HG02763 (cell line): ENCODE data around the gene ZNF771.
"Not testable (repeated sequence)": the region's sequence is repeated elsewhere in the genome, so short reads cannot be mapped to it uniquely, and the experiment has no call there.

Source experiments
- ATAC-seq: cut with Tn5 transposase; IDR thresholded peaks from one replicate; pipeline ENCODE4 v1.9.1; 2021; ENCODE audit warnings: mild to moderate bottlenecking, moderate library complexity; ENCODE audit not compliant: unreplicated experiment

Gene ZNF771

DNA sequence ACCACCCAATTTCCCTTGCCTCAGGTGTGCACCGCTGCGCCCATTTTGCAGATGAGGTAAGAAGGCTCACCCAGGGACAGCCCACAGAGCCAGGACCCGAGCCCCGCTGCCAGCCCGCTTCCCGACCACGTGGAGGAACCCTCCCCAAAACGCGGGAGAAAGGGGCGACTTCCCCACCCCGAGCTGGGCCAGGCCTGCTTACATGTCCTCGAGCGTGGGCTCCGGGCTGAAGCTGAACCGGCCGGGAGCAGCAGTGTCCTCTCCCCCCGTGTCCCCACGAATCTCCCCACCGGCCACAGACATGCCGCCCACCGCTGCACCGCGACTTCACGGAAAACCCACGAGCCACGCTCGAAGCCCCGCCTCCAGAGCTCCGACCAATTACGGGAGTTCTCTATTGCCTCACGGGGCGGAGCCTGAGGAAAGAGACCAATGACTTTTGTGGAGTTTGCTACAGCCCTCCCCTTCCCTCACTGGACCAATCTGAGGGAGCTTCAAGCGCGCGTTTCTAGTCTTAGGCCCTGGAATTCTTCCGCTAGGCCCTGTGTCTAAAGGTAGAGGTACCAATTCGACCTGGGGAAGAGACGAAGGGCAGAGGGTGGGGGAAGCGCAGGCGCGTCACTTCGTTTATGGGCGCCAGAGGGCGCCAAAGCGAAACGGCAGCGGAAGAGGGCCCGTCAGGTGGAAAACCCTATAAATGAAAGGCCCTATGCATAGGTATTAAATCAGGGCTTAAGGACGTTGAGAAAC is 22.4 kb downstream of the ZNF771 start, which contains the start of gene DCTPP1:
TSS of gene DCTPP1 (minus strand) at position 353 of the 750 bp plus-strand sequence. CDS start at position 303, 50 bp downstream.
- peak; percentile 96 for ATAC-seq

DNA sequence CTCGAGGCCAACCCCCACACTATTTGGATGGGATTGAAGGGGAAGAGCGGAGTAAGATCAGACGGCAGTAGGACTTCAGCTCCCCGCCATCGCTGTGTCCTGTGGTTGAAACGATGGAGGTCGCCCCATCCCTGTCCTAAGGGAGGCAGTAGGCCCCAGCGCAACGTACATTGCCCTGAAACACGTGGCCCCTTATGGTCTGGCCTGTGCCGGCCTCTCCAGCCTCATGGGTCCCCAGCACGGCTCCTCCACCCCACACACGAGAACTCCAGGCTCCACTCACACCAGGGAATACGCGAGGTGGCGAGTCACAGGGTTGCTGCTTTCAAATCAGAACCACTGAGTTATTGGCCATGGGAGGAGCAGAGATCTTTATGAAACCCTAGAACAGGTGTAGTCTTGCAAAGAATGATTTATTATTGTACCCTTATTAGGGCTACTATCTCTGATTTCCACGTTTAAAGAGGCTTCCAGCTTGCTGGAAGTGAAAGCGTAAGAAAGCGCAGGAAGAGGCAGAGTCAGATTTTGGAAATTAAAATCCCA is 23.1 kb downstream of the ZNF771 start:
- ATAC-seq: peak; percentile 9

DNA sequence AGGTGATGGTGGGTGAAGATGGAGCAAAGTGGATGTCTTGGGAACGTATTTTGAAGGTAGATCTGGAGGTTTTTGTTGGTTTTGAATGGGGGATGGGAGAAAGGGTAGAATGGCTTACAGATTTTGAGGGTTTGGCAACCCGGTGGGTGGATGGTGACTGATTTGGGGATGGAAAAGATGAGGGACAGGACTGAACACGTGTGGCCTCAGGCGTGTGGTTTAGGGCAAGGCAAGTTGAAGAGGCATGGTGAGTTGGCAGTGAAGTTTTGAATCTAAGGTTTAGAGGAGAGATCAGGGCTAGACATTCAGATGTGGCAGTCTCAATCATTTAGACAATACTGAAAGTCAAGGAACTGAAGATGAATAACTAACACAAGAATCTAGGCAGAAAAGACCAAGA is 27.4 kb downstream of the ZNF771 start:
- no peak for ATAC-seq

DNA sequence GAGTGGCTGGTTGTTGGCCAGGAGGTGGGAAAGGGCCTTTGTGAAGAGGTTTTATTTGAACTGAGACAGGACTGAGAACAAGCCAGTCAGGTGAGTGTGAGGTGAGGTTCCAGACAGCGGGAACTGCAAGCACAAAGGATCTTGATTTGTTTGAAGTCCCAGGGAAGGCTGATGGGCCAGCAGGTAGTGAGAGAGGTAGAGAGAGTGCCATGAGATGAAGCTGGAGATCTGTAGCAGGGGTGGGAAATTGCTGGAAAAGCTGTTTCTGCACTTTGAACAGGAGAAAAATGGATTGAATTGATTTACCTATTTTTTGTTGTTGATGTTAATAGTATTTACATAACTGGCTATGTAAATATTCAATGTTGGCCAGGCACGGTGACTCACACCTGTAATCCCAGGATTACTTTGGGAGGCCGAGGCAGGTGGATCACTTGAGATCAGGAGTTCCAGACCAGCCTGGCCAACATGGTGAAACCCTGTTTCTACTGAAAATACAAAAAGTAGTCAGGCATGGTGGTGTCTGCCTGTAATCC is 30.2 kb downstream of the ZNF771 start:
- ATAC-seq: no peak

DNA sequence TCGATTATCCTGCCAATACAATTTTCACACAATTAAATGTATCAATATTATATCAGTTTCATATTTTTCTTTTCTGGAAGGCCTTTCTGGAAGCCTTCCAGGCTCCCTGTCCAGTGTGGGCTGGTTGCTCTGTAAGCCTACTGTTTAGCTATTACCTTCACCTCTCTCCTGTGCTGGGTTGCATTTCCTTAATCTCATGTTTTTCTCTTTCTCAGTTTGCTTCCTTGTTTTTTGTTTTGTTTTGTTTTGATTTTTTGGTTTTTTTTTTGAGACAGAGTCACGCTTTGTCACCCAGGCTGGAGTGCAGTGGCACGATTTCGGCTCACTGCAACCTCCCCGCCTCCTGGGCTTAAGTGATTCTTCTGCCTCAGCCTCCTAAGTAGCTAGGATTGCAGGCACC is 31.4 kb downstream of the ZNF771 start:
- no peak for ATAC-seq

DNA sequence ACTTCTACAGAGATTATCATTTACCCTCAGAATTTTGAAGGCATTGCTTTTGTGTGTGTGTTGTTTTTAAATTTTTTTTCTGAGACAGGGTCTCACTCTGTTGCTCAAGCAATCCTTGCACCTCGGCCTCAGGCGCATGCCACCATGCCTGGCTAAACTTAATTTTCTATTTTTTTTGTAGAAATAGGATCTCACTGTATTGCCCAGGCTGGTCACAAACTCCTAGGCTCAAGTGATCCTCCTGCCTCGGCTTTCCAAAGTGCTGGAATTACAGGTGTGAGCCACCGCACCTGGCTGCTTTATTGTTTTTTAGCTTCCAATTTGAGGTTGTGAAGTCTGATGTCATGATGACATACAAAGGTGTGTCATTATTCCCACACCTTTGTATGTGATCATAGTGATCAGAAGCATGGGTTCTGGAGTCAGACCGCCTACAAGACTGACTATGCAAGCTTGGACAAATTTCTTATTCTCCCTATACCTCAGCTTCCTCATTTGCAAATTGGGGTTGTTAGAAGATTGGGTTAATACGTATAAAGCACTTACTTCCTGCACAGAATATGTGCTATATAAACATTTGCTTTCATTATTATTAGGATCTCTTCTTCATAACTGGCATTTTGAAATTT is 32.4 kb downstream of the ZNF771 start:
- ATAC-seq: no peak

DNA sequence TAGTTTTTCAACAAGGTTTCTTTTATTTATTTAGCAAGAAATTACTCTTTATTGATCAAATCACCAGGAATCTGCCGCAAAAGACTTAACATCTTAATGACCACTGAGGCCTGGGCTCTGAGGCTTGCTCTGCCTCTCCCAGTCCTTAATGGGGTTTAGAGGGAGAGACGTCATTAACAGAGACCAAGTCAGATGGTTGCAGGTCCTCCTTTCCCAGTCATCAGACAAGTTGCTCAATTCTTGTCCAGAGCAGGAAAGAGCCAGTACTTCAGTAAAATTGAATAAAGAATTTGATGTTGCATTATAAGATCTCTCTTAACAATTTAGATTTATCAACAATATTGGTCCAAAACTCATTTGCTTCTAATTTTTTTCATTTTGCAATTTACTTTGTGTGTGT is 36.2 kb downstream of the ZNF771 start:
- no peak for ATAC-seq

DNA sequence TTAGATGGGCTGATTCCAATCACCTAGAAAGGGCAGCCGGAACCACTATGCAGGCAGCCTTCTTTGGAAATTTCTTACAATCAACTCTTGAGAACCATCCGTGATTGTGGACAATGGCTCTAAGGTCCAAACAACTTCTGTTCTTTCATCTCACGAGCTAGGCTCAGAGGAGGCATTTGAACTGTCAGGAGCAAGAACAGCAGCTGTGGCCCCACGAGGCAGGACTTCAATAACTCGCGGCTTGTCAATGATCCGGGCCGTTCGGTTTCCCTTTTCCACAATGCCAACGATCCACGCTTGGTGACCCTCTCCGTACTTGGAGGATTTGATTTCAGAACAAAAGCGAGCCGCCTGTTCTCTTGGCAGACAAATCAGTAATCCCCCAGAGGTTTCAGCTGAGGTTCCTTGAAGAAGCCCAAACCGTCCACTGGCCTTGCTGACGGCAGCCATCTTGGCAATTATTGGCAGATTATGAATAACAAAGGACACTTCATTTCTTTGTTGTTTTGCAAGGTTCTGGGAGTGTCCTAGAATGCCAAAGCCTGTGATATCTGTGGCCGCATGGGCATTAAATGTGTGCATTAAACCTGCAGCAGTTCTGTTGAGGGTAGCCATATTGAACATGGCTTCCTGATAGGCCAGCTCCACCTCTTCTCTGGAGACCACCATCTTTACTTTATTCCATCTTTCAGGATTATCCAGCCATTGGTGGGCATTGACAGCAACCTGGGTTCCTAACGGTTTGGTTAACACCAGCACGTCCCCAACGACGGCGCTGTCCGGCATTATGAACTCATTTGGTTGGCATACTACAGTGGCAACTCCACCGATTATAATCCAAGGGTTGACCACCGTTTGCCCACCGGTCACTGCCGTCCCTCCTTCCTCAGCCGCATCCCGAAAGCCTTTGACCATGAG is 37.1 kb downstream of the ZNF771 start:
- no peak for ATAC-seq

DNA sequence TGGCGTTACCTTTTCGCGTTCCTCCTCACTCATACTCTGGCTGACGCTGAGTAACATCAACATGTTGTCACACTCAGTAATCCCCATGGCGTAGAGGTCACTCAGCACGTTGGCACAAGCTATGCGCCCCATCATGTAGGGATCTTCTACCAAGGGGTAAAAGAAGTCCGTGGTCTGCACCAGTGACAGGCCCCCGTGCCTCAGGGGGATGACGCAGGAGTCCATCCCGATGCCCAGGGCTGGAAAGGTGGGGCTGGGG is 37.7 kb downstream of the ZNF771 start:
- peak; percentile 8 for ATAC-seq

DNA sequence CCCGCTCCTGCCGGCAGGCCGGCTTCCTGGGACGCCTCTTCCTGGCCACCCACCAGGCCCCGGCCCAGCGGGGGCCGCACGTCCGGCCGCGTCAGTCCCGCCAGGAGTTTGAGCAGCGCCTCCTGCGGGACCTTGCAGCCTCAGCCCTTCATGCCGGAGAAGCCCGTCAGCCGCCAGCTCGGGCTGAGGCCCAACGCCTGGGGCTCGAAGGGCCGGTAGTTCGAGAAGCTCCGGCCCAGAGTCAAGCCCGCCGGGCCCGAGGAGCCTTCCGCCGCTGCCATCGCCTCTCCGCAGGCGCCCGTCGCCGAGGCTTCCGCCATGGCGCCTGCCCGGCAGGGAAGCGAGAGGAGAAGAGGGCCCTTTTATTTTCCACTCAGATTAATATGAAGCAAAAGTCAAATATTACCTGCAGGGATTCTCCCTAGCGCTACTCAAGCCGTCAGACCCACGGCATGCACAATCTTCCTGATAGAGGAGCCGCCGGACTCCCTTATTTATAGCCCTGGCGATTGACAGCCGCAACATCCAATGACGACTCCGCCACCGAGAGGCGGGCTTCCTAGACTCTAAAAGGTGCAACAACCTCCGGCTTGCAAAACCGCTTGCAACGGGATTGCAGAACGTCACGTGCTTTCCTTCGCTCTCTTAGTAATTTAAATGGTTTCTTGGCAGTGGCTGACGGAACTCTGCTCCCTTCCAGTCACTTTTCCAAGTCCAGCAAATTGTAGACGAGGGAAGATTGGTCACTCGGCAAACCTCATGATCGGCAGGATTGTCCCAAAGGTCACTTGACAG is 38.2 kb downstream of the ZNF771 start, which contains the start of gene SEPHS2:
TSS of gene SEPHS2 (minus strand) at position 467 of the 795 bp plus-strand sequence. CDS start at position 320, 147 bp downstream.
- peak; percentile 88 for ATAC-seq

DNA sequence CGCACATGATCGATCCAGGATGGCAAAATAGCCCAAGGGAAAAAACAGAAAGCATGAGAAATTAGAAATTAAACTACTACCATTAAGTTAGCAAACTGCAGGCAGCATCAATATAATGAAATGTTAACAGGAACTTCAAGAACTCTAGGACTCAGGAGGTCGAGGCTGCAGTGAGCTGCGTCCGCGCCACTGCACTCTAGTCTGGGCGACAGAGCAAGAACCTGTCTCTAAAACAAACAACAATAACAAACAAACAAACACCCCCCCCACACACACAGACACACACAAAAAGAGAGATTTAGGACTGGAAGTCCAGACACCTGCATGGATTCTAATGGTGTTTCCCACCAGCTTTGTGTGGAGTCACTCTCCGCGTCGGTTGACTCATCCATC is 38.8 kb downstream of the ZNF771 start:
- no peak for ATAC-seq

DNA sequence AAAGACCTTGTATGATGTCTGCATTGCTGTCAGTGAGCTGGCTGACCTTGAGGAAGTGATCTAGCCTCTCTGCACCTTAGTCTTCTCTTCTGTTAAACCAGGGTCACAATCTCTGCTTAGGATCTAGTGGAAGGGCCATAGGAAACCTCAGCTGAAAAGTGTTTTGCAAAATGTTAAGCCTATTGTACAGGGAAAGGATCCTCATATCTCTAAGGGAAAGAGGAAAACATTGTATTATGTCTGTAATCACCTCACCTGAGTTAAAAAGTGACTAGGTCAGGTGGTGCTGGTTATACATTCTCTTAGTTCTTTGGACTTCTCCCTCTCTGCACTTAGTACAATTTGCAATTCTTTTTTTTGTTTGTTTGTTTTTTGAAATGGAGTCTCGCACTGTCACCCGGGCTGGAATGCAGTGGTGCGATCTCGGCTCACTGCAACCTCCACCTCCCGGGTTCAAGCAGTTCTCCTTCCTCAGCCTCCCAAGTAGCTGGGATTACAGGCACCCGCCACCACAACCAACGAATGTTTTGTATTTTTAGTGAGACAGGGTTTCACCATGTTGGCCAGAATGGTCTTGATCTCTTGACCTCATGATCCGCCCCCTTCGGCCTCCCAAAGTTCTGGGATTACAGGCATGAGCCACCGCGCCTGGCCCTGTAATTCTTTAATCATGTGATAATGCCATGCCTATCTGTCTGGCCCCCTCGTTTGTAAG is 40.3 kb downstream of the ZNF771 start:
- no peak for ATAC-seq

DNA sequence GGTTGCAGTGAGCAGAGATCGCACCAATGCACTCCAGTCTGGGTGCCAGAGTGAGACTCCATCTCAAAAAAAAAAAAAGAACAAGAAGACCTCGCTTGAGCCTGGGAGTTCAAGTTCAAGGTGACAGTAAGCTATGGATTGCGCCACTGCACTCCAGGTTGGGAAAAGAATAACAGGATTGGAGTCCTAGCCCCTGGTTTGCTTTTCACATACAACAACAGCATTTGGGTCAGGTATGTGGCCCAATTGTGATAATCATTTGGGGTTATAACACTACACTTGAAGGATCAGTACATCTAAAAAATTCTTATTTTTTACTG is 41.7 kb downstream of the ZNF771 start:
- no peak for ATAC-seq

DNA sequence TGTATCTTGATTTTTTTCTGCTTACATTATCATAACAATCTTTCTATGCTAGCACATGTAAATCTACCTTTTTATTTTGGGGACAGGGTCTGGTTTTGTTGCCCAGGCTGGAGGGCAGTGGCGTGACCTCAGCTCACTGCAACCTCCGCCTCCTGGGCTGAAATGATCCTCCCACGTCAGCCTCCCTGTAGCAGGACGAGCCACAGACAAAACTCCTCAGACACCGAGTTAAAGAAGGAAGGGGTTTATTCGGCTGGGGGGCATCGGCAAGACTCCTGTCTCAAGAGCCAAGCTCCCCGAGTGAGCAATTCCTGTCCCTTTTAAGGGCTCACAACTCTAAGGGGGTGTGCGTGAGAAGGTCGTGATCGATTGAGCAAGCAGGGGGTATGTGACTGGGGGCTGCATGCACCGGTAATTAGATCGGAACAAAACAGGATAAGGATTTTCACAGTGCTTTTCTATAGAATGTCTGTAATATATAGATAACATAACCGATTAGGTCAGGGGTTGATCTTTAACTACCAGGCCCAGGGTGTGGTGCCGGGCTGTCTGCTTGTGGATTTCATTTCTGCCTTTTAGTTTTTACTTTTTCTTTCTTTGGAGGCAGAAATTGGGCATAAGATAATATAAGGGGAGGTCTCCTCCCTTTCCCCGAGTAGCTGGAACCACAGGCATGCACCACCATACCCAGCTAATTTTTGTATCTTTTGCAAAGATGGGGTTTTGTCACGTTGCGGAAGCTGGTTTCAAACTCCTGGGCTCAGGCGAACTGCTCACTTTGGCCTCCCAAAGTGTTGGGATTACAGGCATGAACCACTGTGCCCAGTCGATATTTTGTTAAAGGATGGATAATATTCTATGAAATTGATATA is 45.5 kb downstream of the ZNF771 start:
- not testable (repeated sequence) for ATAC-seq

DNA sequence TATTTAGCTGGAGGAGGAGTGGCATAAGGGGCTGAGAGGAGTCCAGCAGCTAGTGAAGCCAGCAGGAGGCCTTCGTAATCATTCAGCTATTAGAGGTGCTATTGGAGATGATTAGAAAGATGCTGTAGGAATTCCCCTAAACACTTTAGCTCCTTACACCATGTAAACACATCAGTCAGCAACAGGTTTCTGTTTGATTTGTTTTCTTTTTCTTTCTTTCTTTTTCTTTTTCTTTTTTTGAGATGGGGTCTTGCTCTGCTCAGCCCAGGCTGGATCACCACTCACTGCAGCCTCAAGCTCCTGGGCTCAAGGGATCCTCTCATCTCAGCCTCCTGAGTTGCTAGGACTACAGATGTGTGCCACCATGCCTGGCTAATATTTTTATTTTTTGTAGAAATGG is 48.9 kb downstream of the ZNF771 start:
- ATAC-seq: no peak

DNA sequence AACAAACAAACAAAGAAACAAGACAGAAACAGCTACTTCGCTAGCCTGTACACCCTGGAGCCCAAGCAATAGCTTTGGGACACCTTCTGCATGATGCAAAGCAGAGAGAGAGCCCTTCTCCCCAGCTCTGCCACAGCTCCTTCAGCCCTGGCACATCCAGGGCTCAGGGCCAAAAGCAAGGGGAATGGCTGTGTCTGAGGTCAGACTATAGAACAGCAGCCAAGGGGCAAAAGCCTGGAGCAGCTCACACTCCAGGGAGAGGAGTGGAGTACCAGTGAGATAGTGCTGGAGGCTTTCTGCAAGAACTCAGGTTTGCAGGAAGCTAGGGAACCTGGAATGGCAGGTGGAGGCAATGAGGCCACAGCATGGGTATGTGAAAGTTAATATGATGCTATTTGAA is 49.9 kb downstream of the ZNF771 start:
- no peak for ATAC-seq

DNA sequence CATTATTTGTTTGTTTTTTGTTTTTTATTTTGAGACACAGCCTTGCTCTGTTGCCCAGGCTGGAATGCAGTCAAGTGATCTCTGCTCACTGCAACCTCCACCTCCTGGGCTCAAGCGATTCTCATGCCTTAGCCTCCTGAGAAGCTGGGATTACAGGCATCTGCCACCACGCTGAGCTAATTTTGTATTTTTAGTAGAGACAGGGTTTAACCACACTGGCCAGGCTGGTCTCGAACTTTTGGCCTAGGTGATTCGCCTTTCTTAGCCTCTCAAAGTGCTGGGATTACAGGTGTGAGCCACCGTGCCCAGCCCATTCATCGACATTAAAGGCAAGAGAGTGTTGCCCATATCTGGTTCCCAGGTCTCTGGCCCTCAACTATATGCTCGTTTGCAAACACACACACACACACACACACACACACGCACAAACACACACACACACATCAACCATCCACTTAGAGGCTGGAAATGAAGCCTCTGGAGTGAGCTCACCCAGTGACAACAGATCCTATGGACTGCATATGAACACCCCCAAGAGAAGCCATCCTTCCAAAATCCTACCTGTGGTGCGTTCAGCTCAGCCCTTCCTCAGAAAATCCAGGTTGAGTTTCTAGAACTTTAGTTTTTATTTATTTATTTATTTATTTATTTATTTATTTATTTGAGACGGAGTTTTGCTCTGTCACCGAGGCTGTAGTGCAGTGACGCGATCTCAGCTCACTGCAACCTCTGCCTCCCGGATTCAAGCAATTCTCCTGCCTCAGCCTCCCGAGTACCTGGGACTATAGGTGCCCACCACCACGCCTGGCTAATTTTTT is 50.5 kb downstream of the ZNF771 start:
- no peak for ATAC-seq
